Measurements from ENCODE around the gene NOS1AP. TPM values are rescaled to one million over a fixed set of nuclear protein-coding genes. Genes with fewer than 3 reads are reported as not detected.

The NOS1AP gene
- total and polyA plus RNA-seq, 8 donors, result 2.2 to 6.2 (median 3.3) TPM

- H3K27me3 ChIP-seq, result no peaks in the 10 kb centered on the region
- DNase-seq (peak in 2 of 4 donors; percentile 85 to 90), ATAC-seq (no peak)
- H3K4me3 ChIP-seq, result no peak overlapping the region
- H3K9me3 ChIP-seq, result no peaks in the 10 kb centered on the region
- intact Hi-C loops (cut with DNase I), result no loop called here
- peaks cover 0 to 9% of the 10 kb centered on the region in 2 donors for H3K4me1 ChIP-seq
- no peaks in the 10 kb centered on the region for H3K36me3 ChIP-seq
- TF ChIP-seq CTCF (IDR thresholded peaks at IDR 0.05), result no peak
- no peak overlapping the region for H3K27ac ChIP-seq
Measured at GRCh38 chr1:162204129-162204822, 134.8 kb downstream of the NOS1AP start.

GRCh38 chr1:162204823-162205155, 135.3 kb downstream of the NOS1AP start:
- DNase-seq (peak in 1 of 4 donors; percentile 42), ATAC-seq (no peak)
- Histone ChIP-seq H3K4me1 (peaks cover 0 to 9% of the 10 kb centered on the region in 2 donors), H3K27me3 (no peaks in the 10 kb centered on the region), H3K36me3 (no peaks in the 10 kb centered on the region), H3K27ac (no peak overlapping the region), H3K9me3 (no peaks in the 10 kb centered on the region), H3K4me3 (no peak overlapping the region)
- intact Hi-C loops (cut with DNase I), result no loop called here
- TF ChIP-seq CTCF (IDR thresholded peaks at IDR 0.05), result no peak

GRCh38 chr1:162206300-162206699, 136.8 kb downstream of the NOS1AP start:
- DNase-seq, result no peak
- Histone ChIP-seq H3K27me3 (no peaks in the 10 kb centered on the region), H3K4me1 (peaks cover 0 to 9% of the 10 kb centered on the region in 2 donors), H3K4me3 (no peak overlapping the region), H3K36me3 (no peaks in the 10 kb centered on the region), H3K27ac (no peak overlapping the region), H3K9me3 (no peaks in the 10 kb centered on the region)
- ATAC-seq, result no peak
- no peak for TF ChIP-seq CTCF (IDR thresholded peaks at IDR 0.05)
- intact Hi-C loops (cut with DNase I), result no loop called here

GRCh38 chr1:162206749-162207635, 137.5 kb downstream of the NOS1AP start:
- intact Hi-C loops (cut with DNase I), result no loop called here
- no peaks in the 10 kb centered on the region for H3K27me3 ChIP-seq
- no peaks in the 10 kb centered on the region for H3K9me3 ChIP-seq
- H3K4me1 ChIP-seq, result peaks cover 0 to 9% of the 10 kb centered on the region in 2 donors
- no peak overlapping the region for H3K4me3 ChIP-seq
- peak; percentile 51 to 78 (median 54) for DNase-seq
- H3K36me3 ChIP-seq, result no peaks in the 10 kb centered on the region
- ATAC-seq, result peak; percentile 99
- no peak for TF ChIP-seq CTCF (IDR thresholded peaks at IDR 0.05)
- peak overlapping the region; percentile 8 to 52 for H3K27ac ChIP-seq

GRCh38 chr1:162207862-162208261, 138.4 kb downstream of the NOS1AP start:
- DNase-seq (no peak), ATAC-seq (no peak)
- H3K27me3 ChIP-seq, result no peaks in the 10 kb centered on the region
- no peak for TF ChIP-seq CTCF (IDR thresholded peaks at IDR 0.05)
- intact Hi-C loops (cut with DNase I), result no loop called here
- H3K4me3 ChIP-seq, result no peak overlapping the region
- no peaks in the 10 kb centered on the region for H3K36me3 ChIP-seq
- H3K4me1 ChIP-seq, result peaks cover 0 to 12% of the 10 kb centered on the region in 2 donors
- no peaks in the 10 kb centered on the region for H3K9me3 ChIP-seq
- no peak overlapping the region for H3K27ac ChIP-seq
